SHP77 (cell line): ENCODE measurements around the gene PSMC6.

Experiments used
- DNase-seq, 2 experiments: peaks; one replicate each; lab custom pipeline; 2025; lab: John Stamatoyannopoulos, UW

PSMC6 gene

DNA sequence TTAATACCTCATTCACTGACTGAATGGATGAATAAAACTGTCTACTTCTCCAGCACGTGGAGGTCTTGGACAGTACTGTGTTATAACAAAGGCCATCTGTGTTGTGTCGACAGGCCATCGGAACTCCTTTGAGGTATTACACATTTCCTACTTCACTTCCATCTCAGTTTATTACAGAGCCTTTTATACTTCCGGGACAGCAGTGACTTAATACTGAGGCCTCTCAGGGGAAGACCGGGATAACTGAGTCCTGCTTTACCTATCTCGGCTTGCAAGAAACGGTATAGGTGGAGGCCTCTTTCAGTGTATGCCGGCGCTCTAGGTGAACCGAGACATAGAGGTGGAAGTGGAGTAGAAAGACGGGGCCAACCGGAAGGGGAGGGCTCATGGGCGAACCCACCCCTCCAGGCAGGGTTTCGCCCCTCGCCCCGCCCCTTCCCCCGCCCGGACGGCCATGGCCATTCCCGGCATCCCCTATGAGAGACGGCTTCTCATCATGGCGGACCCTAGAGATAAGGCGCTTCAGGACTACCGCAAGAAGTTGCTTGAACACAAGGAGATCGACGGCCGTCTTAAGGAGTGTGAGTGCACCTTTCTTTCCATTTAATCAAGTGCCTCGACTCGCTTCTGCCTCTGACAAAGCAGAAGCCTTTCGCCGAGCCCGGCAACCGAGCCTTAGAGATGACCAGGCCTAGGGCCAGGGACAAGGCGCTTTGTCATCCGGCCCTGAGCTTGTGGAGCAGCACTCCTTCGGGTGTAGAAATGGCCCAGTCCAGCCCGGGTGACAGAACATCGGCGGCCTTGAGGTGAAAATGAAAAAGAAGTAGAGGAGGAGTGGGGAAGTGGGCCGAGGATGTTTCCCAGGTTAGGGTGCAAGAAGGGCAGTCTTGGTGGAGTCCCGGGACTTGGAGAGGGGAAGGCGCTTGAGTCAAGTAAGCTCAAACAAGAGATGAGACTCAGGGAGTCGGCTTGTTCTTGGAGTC, at the start of gene PSMC6:
TSS of gene PSMC6 (plus strand) at position 477 of the 983 bp plus-strand sequence. CDS start at position 497, 20 bp downstream.
- peak; percentile 78 to 90 for DNase-seq

GRCh38 chr14:52660325-52660724, 46.7 kb upstream of the PSMC6 start:
- DNase-seq, result no peak

DNA sequence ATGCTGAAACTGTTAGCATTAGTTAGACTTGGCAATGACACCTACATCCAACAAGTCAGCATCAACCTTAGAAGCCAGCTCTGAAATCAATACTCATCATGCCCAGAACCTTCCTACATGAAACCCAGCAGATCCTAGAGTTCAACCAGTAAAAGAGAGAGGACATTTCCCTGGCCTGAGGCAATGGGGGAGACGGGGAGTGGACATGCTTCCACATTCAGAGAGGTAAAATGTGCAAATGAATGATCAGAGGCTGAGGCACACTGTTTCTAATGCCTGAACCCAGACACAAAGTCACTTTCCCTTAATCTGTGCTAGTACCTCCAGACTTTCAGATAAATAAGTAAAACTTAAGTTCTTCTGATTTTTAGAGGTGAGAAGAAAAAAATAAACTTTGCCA, 46.2 kb upstream of the PSMC6 start:
- no peak for DNase-seq

DNA sequence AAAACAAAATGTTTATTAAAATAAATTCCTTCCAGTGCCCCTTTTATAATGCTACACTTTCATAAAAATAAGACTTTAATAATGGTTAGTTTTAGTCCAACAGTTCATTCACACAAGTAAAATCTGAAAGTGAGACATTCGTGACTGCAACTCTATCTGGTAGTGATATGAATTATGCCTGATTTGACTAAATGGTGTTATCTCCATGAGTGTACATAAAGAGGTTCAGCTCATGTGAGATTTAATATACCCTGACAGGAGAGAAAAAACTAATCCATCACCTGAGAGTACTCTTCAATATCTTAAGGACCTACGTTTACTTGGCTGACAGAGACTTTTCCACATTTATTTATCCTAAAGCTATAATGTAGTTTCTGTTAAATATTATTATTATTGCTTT, 45.7 kb upstream of the PSMC6 start:
- DNase-seq, result no peak

- DNase-seq, result no peak
These were observed 43.1 kb upstream of the PSMC6 start for GRCh38 chr14:52663850-52664249.

- DNase-seq, result no peak
These were observed 28.4 kb upstream of the PSMC6 start for GRCh38 chr14:52678591-52678990.

GRCh38 chr14:52683985-52684520, 22.9 kb upstream of the PSMC6 start:
- DNase-seq, result no peak

DNA sequence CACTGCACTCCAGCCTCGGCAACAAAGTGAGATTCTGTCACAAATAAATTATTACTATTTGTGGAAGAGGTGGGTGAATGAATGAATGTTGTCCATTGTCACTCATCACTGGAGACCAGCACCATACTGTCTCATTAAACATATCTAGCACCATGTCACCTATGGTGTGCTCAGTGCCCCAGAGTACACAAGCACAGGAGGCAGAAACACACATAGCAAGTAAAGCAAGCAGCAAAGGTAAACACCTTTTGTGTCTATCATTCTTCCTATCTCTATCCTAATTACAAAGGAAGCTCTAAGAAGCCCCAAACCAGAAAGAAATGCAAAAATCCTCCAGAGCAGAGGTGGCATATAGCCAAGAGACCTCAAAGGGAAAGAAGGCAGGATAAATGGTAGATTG, 20.8 kb upstream of the PSMC6 start:
- no peak for DNase-seq

- DNase-seq, result no peak
These were observed 15.8 kb upstream of the PSMC6 start for GRCh38 chr14:52690983-52691760.

- DNase-seq, result no peak
These were observed 14.6 kb upstream of the PSMC6 start for GRCh38 chr14:52692248-52692962.

GRCh38 chr14:52693036-52693435, 14.0 kb upstream of the PSMC6 start:
- no peak for DNase-seq

DNA sequence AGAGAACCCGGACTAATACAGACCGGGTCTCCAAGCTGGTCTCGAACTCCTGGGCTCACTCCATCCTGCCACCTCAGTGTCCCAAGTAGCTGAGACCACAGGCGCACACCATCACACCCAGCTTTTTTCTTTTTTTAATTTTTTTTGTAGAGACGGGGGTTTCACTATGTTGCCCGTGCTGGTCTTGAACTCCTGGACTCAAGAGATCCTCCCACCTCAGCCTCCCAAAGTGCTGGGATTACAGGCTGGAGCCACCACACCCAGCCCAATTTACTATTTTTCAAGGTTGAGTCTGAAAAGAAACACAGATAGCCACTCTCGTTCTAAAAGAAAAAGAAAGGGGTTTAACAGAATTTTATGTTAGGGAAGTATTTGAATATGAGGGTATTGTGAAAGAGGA, 13.5 kb upstream of the PSMC6 start:
- DNase-seq, result no peak

- DNase-seq, result peak; percentile 10 to 53
These were observed 12.1 kb upstream of the PSMC6 start for GRCh38 chr14:52694761-52695480.

DNA sequence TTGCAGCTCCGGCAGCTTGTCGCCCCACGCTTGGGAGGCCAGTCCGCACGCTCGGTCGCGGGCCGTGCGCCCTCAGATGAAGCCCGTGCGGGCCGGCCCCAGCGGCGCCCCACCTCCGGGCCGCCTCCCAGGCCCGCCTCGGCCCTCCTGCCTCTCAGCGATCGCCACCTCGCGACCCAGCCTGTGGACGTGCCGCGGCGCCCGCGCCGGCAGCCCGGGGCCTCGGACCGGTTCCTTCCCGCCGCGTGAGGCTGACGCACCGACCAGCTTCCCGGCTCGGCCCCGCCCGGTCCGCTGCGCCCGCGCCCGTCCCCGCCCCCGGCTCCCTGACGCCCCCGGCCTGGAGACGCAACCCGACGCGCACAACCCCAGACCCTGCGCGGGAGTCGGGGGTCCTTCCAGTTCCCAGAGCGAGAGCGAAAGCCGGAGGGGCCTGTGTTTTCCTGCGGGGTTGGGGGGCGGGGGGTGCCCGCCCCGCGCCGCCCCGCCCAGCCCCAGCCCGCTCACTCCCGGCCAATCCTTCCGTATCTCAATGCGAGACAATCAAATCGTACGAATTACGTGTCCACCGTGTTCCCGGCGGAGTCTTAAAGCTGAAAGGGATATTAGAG, 11.4 kb upstream of the PSMC6 start, which contains the start of gene ERO1A:
TSS of gene ERO1A (minus strand) at position 78 of the 611 bp plus-strand sequence. CDS start at position 1, 77 bp downstream.
- DNase-seq, result peak; percentile 68 to 69

- no peak for DNase-seq
These were observed 6.3 kb upstream of the PSMC6 start for GRCh38 chr14:52700701-52701172.

DNA sequence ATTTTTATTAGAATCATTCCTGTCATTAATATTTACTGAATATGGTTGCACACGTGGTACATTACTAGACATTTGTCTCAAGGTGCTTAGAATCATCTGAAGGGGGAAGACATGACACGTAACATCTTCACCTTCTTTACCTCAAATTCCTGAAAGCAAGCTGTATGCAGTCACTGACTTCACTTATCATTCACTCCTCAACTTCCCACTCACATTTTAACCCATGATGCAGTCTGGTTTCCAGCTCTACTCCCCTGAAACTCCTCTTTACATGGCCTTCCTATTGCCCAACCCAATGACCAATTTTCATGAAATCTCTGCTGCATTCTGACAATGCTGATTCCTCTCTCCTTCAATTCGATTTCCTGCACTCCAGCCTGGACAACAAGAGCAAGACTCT, 5.8 kb upstream of the PSMC6 start:
- DNase-seq, result no peak

DNA sequence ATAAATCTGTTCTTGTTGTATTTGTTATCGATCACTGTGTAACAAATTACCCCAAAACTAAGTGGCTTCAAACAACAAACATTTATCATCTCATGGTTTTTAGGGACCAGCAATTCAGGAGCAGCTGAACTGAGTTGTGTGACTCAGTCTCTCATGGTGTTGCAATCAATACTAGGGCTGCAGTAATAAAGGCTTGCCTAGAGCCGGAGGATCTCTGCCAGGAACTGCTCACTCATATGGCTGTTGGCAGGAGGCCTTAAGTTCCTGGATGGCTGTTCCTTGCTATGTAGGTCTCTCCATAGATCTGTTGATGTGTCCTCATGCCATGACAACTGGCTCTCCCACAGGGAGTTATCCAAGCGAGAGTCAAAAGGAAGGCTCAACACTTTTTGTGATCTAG, 3.8 kb upstream of the PSMC6 start:
- no peak for DNase-seq

DNA sequence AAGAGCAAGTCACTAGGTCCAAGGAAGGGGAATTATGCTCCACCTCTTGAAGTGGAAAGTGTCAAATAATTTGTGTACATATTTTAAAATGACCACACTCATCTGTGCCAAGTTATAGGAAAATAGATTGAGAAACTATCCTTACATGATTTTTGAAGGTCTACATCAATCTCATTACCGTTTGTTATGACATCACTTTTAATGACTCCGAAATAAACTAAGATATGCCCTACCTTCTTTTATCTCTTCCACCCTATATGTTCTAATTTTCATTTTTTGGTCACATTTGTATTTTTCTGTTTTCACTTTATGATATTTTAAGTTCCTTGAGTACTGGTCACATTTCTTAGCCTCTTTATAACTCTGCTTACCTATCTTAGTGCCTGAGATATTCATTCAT, 3.3 kb upstream of the PSMC6 start:
- DNase-seq, result no peak

DNA sequence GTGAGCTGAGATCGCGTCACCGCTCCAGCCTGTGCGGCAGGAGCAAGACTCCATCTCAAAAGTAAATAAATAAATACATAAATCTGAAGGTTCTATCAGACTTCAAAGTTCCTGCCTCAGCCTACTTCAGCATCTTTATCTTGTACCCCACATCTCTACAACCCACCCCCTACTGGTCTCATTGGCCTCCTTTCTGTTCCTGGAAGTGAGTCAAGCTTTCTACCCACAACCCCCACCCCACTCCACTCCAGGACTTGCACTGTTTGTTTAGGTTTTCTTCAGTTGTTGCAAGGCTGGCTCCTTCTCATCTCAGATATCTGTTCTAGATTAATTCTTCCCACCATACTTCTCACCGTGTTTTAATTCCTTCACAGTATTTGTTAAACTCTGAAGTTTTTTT, 714 bp upstream of the PSMC6 start:
- DNase-seq, result no peak

DNA sequence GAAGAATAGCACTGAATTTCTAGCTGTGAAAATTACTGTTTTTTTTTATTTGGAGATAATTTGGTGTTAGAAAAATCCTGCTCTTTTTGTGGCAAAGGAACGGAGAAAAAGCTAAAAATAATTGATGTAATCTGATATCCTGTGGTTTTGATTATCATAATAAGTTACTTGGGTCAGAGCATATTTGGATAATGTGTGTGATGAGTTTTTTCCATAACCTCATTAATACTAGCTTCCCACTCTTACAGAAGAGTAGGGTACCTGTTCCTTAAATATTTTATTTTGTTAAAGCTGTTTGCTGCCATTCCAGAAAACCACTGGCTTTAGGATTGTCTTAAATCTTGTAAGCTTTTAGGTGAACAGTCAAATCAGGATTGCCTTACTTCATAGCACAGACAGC, 4.7 kb downstream of the PSMC6 start:
- DNase-seq, result no peak

DNA sequence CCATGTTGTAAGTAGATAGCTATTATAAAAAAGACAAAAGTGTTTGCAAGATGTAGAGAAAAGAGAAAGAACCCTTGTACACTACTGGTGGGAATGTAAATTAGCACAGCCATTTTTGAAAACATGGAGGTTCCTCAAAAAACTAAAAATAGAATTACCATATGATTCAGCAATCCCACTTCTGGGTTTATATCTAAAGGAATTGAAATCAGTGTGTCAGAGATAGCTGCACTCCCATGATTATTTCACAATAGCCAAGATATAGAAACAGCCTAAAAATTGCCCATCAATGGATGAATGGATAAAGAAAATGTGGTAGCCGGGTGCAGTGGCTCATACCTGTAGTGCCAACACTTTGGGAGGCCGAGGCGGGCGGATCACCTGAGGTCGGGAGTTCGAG, 9.2 kb downstream of the PSMC6 start:
- DNase-seq, result no peak
